GM18951 (cell line): Measurements from ENCODE around the gene PML.
A peak's percentile ranks its signal among the peaks of the same experiment; 100 is the strongest.
"Not testable (repeated sequence)": the region's sequence is repeated elsewhere in the genome, so short reads cannot be mapped to it uniquely, and the experiment has no call there.

Experiments used
- POLR2A ChIP-seq: IDR thresholded peaks from 4 replicates; pipeline ENCODE4 v1.6.1; 2011; ENCODE audit warnings: mild to moderate bottlenecking; ENCODE audit not compliant: insufficient read length, insufficient read depth; ENCODE audit errors: extremely low read depth
- in situ Hi-C: fragments of 300-500 bp; cut with MboI; formaldehyde crosslinking; loops from one replicate; pipeline ENCODE4 v1.12.0; 2022; ENCODE audit warnings: low sequenced_read_pairs, mixed read lengths, inconsistent platforms; ENCODE audit not compliant: unreplicated experiment

PML gene

DNA sequence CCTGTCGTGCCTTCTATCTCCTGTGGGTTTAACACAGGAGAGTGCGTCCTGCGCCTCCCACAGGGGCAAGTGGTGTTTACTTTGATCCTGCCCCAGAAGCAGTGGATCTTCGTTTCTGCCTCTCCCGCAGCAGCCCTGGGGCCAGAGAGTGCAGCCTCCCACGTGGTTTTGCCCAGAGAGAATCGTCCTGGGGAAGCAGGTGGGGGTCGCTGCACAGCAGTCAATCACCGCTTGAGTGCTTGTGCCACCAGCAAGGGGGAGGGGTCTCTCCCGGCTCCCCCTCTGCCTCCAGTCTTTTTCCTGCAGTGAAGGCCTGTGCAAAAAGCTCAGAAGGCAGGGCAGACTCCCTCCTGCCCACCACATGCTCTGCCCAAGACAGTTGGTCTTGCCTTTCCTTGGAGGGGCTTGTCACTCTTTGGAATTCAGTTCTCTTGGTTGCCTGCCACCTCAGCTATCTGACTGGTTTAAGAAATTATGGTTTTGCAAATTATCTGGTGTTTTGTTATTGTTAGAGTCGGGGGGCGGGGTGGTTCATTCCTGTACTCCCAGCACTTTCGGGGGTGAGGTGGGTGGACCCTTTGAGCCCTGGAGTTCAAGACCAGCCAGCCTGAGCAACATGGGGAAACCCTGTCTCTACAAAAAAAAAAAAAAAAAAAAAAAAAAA lies 29.3 kb upstream of the PML start:
- no peak for TF ChIP-seq POLR2A
- in situ Hi-C loops: loop anchor here (25.0 kb wide), 1 partner anchor 347 kb away; no protein-coding TSS in a partner anchor

DNA sequence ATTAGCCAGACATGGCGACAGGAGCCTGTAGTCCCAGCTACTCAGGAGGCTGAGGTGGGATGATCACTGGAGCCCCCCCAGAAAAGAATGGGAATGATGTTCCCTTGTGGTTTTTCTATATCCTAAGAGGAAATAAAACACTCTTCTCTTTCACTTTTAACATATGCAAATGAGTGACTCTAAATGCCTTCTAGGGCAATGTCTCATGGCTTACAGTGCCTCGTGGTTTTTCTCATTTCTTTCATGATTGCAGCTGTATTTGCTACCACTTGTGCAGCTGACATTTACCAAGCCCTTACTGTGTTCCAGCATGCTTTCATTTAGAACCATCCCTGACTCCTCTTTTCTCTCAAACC lies 28.8 kb upstream of the PML start:
- TF ChIP-seq POLR2A: no peak
- in situ Hi-C loops: loop anchor here (25.0 kb wide), 1 partner anchor 347 kb away; no protein-coding TSS in a partner anchor

DNA sequence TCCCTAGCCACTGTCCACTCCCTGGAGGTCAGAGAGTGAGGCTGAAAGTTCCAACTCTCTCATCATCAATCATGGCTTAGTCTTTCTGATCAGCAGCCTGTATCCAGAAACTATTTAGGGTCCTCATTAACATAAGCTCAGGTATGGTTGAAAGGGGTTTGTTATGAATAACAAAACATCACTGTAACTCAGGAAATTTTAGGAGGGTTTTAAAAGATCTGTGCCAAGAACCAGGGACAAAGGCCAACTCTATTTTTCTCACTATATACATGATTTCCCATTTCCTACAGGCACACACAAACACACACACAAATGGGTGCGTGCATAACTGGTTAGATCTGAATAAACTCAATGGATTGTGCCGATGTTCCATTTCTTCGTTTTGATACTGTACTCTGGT lies 26.1 kb upstream of the PML start:
- TF ChIP-seq POLR2A: no peak
- in situ Hi-C loops: loop anchor here (25.0 kb wide), 1 partner anchor 344 kb away; no protein-coding TSS in a partner anchor

DNA sequence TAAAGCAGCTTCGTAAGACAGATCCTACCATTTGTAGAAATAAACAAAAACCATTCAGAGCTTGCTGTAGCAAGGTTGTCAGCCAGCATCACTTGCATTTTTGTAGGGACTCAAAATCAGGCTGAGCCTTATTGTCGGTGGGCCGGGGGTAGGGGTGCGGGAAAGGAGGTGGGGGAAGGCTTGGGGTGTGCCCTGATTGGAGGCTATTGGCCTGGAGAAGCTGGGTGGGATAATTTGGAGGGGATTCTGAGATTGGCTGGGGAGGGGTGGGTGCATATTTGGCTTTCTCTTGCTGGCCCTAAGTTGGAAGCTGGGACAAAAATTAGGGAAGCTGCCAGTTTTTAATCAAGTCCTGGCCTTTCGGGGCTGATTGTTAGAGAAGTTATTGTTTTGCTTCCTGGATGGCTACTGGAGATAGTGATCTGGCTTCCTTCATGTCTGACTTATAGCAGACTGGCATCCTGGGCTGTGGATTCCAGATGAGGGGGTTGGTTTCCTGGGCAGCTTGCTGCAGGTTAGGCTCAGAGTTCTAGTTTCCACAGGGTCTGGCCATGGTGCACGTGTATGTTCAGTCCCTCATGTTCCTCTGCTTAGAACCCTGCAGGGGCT lies 25.3 kb upstream of the PML start:
- no peak for TF ChIP-seq POLR2A
- in situ Hi-C loops: loop anchor here (25.0 kb wide), 1 partner anchor 343 kb away; no protein-coding TSS in a partner anchor

DNA sequence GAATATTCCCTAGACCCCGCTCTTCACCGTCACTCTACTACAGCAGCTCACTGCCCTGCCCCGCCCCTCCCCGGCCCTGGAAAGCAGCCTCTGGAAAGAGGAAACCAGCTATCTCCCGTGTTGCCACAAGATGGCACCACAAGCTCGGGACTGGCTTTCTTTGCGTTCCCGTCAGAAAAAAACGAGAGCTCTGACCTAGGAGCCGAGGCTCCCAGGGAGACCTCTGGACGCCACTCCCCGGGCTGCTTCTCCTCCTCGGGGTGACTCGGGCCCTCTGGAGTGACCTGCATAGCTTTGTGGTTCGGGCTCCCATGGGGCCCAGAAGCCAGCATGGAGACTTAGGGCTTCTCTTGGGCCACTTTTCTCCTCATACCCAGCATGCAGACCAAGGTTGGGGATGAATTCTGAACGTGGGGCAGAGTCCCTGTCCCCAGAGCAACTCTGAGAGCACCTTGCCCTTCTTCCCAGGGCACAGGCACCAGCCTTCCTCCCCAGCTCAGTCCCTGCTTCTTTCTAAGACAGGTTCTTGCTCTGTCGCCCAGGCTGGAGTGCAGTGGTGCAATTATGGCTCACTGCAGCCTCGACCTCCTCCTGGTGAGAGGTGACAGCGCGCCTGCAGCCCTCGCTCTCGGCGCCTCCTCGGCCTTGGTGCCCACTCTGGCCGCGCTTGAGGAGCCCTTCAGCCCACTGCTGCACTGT lies 21.4 kb upstream of the PML start:
- no peak for TF ChIP-seq POLR2A

DNA sequence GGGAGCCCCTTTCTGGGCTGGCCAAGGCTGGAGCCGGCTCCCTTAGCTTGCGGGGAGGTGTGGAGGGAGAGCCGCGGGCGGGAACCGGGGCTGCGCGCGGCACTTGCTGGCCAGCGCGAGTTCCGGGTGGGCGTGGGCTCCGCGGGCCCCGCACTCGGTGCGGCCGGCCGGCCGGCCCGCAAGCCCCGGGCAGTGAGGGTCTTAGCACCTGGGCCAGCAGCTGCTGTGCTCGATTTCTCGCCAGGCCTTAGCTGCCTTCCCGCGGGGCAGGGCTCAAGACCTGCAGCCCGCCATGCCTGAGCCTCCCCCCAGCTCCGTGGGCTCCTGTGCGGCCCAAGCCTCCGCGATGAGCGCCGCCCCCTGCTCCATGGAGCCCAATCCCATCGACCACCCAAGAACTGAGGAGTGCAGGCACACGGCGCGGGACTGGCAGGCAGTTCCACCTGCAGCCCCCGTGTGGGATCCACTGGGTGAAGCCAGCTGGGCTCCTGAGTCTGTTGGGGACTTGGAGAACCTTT lies 20.8 kb upstream of the PML start:
- in situ Hi-C loops: loop anchor here (25.0 kb wide), 1 partner anchor 339 kb away; no protein-coding TSS in a partner anchor

More for the DNA sequence above, 21.4 kb upstream of the PML start:
- in situ Hi-C loops: loop anchor here (25.0 kb wide), 1 partner anchor 339 kb away; no protein-coding TSS in a partner anchor

DNA sequence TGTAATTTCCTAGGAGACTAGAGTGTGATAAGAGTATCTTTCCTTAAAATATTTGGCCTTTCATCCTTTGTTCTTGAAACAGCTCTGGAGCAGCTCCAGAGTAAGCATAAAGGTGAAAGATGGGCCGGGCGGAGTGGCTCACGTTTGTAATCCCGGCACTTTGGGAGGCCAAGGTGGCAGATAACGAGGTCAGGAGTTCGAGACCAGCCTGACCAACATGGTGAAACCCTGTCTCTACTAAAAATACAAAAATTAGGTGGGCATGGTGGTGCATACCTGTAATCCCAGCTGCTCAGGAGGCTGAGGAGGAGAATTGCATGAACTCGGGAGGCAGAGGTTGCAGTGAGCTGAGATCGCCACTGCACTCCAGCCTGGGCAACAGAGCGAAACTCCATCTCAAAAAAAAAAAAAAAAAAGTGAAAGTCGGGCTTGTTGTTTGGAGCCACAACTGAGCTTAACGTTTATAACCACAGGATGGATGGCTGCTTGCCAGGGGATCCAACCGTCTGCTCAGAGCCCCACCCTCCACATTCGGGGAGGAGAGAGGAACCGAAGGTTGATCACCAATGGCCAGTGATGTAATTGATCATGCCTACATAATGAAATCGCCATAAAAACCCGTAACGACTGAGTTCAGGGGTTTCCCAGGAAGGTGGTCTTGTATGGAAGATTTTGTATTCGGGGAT lies 18.9 kb upstream of the PML start:
- in situ Hi-C loops: not testable (repeated sequence)

DNA sequence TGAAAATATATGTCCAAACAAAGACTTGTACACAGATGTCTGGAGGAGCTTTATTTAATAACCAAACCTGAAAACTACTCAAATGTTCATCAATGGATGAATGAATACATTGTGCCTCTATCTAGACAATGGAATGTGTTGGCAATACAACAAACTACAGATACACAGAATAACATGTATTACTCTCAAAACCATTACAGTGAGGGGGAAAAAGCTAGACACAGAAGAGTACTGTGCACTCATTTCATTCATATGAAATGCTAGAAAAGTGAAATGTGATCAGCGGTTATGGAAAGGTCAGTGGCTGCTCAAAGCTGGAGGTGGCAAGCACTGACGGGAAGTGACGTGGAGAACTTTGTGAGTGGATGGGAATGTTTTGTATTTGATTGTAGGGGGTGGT lies 15.6 kb upstream of the PML start:
- in situ Hi-C loops: no loop called here
- TF ChIP-seq POLR2A: no peak

DNA sequence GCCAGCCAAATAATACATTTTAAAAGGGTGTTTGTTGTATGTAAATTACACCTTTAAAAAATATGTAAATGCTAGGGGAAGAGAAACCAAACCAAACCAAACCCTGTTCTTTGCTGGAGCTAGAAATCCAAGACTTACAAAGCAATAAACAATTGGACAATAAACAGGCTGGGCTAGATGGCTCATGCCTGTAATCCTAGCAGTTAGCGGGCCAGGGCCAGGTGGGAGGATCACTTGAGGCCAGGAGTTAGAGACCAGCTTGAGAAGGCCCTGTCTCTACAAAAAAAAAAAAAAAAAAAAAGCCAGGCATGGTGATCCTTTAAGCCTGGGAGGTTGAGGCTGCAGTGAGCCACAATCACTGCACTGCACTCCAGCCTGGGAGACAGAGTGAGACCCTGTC lies 14.9 kb upstream of the PML start:
- in situ Hi-C loops: no loop called here
- TF ChIP-seq POLR2A: no peak

DNA sequence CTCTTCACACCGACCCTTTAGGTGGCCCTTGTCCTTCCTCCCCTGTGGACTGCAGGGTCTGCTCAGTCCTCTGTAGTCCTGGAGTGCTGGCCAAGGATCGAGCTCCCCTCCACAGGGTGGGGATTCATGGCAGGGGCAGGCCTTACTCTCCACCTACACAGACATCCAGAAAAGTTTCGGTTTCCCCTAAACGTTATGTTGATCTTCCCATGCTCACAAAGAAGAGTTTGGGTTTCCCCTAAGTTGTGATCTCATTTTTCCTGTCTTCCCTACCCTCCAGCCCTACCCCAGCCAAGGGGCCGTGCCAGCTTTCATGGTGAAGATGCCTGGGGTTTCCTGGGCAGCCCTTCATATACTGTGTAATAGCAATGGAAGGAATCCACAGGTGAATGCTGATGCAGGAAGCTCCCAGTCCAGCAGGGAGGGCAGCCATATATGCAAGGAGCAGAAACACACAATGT lies 12.7 kb upstream of the PML start:
- in situ Hi-C loops: no loop called here
- TF ChIP-seq POLR2A: no peak

DNA sequence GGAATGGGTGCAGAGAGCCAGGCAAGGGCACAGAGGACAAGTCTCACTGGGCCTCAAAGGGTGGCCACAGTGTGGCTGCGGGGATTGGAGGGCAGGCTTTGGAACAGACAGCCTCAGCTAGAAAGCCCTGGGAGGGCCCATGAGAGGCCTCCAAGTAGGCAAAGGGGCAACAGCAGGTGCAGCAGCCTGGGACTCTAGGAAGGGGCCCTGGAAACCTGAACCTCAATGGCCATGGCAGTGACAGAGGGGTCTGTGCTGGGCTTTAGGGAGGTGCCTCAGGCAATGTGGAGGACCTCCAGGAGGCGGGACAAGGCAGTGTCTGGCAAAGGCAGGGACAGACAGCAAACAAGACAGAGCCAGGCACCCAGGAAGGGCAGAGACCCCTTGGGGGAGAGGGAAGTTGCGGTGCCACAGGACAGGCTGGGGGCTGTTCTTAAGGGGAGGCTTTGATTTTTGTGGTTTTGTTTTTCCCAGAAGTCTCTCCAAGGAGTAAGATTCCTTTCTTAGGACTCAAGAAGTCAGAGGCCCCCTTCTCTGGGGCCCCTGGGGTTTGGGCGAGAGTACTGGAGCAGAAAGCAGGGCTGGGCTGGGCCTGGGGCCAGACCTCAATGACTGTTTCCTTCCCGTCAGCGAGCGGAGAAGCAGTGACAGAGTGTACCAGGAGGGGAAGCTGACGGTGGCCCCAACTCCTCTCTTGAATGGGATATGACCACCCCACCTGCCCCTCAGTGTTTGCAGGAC lies 12.1 kb upstream of the PML start:
- peak; percentile 20 for TF ChIP-seq POLR2A

DNA sequence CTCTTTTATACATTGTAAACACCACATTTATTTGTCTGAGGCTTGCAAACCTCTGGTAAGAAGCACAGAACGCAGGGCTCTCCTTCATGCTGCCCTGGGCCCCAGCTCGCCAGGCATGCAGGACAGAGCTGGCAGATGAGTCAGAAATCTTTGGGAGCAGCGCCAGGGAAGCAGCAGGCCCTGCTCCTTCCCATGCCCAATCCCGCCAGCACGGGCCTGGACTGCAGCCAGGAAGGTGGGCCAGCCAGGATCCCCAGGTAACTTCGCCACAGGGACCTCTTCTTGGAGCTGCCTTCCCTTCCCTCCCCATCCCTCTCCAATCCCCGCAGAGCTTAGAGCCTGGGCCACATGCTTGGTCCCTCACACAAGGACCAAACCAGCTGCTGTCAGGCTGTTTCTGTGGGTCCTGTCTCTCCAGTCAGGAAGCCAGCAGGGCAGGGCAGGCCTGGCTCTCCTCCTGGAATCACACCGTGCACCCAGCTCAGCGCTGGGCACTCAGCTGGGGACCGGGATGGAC lies 11.2 kb upstream of the PML start:
- TF ChIP-seq POLR2A: no peak
- in situ Hi-C loops: no loop called here

More for the DNA sequence above, 12.1 kb upstream of the PML start:
- in situ Hi-C loops: no loop called here

DNA sequence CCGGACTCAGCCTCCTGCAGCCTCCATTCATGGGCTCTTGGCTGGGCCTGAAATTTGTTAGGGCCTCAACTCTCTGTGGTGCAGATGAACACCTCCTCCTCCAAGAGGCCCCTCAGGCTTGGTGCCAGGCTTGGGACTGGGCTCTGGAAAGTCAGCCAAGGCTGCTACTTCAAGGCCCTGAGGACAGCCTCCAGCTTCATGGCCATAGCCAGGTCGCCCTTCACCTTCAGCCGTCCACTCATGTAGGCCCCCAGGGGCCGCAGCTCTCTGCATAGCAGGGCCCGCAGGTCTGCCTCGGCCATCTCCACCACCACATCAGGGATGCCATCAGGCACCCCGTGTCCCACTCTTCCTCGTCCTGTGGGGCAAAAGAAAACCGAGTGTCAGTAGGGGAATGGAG lies 10.7 kb upstream of the PML start:
- in situ Hi-C loops: no loop called here
- no peak for TF ChIP-seq POLR2A
